22Rv1 (cell line): ENCODE measurements around the gene GPR89A.
"Not testable (repeated sequence)": the region's sequence is repeated elsewhere in the genome, so short reads cannot be mapped to it uniquely, and the experiment has no call there.

ENCODE experiments used
- CTCF ChIP-seq: fragments of 450-650 bp; IDR thresholded peaks from 2 replicates; pipeline ENCODE4 v1.5.1; 2017; ENCODE audit warnings: mild to moderate bottlenecking
- ZFX ChIP-seq: fragments of 450-650 bp; IDR thresholded peaks from 2 replicates; pipeline ENCODE4 v1.6.1; 2017; ENCODE audit warnings: antibody characterized with exemption, borderline replicate concordance

- not testable (repeated sequence) for TF ChIP-seq CTCF, ZFX
Measured at GRCh38 chr1:145607289-145607688, 499 bp upstream of the GPR89A start.
